HuH-7.5 (cell line): ENCODE measurements around the gene MS4A6A.

Experiments used
- DNase-seq: peaks from one replicate; pipeline ENCODE4 v3.0.0; 2011; ENCODE audit warnings: low spot score

MS4A6A gene

GRCh38 chr11:60128376-60128775 lies 54.5 kb downstream of the MS4A6A start:
- DNase-seq, result no peak

GRCh38 chr11:60127311-60127811 lies 55.5 kb downstream of the MS4A6A start:
- DNase-seq, result no peak

- DNase-seq, result no peak
Observed at GRCh38 chr11:60125956-60126585, 56.8 kb downstream of the MS4A6A start.

GRCh38 chr11:60124802-60125432 lies 58.0 kb downstream of the MS4A6A start:
- DNase-seq, result no peak
